ENCODE results near the gene GNA12. TPM values are rescaled to one million over a fixed set of nuclear protein-coding genes. Genes with fewer than 3 reads are reported as not detected.

GNA12 gene
- total and polyA plus RNA-seq, 4 donors, result 21.4 to 56.6 (median 42.3) TPM

DNA sequence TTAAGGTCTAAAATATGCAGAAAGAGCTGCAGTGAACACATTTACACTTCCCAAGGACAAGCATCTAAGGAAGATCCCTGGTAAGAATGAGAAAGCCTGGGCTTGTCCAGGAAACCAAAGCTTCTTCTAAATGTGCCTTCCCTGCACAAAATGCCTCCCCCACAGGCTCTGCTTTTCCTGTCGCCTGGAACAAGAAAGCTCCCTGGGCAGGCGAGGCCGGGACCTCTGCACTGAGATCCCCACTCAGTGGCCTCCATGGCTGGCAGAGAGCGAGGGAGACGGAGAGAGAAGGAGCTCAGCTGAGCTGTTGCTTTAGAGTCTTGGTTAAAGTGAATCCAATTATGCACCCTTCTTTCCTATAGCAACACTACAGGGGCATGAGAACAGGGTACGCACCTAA is 80.5 kb downstream of the GNA12 start:
- Histone ChIP-seq H3K36me3 (ENCODE audit: control insufficient read depth in 1 of 2, insufficient read depth in 2 of 2, low read length in 1 of 2) (no peaks in the 10 kb centered on the region), H3K27me3 (ENCODE audit: control insufficient read depth in 1 of 2, insufficient read depth in 2 of 2, low read length in 1 of 2) (no peaks in the 10 kb centered on the region), H3K9me3 (ENCODE audit: control insufficient read depth, low read length) (no peaks in the 10 kb centered on the region), H3K4me3 (ENCODE audit: low read length in 2 of 2) (no peak overlapping the region), H3K4me1 (ENCODE audit: control insufficient read depth in 1 of 2, insufficient read depth in 2 of 2, low read length in 2 of 2) (no peaks in the 10 kb centered on the region), H3K27ac (ENCODE audit: low read depth in 1 of 2, low read length in 2 of 2) (no peak overlapping the region)
- DNase-seq (no peak), ATAC-seq (ENCODE audit: low FRiP score) (no peak)
- WGBS, 2 donors, result 73 to 87% methylated on average over 6 of the region's 6 CpGs
- intact Hi-C loops (cut with DNase I), result loop anchor here in 1 of 2 donors (5.0 kb wide), 1 partner anchor 34 kb away; no protein-coding TSS in a partner anchor

DNA sequence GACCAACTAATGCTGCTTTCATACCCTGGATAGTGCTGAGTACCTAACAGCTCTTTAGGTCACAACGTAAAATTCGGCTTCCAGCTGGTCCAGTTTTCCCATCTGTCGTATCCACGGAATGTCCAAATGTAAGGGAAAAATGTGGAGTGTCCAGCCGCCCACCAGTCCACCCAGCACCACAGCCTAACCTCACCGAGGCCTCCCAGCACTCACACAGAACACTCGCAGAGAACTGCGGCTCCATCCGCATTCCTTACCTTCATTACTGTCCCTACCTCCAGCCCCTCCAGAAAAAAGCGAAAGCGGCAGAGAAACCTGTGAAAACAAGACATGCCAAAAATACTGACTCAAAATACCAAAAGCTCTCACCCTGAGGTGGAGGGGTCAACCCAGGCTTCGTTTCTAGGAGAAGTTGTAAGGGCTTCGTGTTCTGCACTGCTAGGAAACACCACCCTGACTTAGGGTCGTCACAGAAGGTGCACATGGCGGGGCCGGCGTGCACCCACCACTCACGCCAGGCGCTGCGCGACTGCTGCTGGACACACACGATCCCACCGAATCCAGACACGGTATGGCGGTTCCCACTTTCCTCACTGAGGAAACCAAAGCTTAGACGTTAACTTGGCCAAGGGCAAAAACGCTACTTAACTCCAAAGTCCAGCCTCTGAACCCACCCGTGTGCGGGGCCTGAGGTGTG is 82.2 kb downstream of the GNA12 start:
- intact Hi-C loops (cut with DNase I), result loop anchor here (2.0 to 5.0 kb wide), 2 partner anchors 35 to 83 kb away; partner anchors contain the start of gene GNA12 (in 1 of the 2)
- Histone ChIP-seq H3K4me3 (ENCODE audit: low read length in 2 of 2) (no peak overlapping the region), H3K36me3 (ENCODE audit: control insufficient read depth in 1 of 2, insufficient read depth in 2 of 2, low read length in 1 of 2) (no peaks in the 10 kb centered on the region), H3K9me3 (ENCODE audit: control insufficient read depth, low read length) (no peaks in the 10 kb centered on the region), H3K27me3 (ENCODE audit: control insufficient read depth in 1 of 2, insufficient read depth in 2 of 2, low read length in 1 of 2) (no peaks in the 10 kb centered on the region), H3K4me1 (ENCODE audit: control insufficient read depth in 1 of 2, insufficient read depth in 2 of 2, low read length in 2 of 2) (no peaks in the 10 kb centered on the region), H3K27ac (ENCODE audit: low read depth in 1 of 2, low read length in 2 of 2) (no peak overlapping the region)
- no peak for ATAC-seq (ENCODE audit: low FRiP score)
- DNase-seq, result no peak
- WGBS, 2 donors, result 94 to 97% methylated on average over 29 of the region's 29 CpGs

DNA sequence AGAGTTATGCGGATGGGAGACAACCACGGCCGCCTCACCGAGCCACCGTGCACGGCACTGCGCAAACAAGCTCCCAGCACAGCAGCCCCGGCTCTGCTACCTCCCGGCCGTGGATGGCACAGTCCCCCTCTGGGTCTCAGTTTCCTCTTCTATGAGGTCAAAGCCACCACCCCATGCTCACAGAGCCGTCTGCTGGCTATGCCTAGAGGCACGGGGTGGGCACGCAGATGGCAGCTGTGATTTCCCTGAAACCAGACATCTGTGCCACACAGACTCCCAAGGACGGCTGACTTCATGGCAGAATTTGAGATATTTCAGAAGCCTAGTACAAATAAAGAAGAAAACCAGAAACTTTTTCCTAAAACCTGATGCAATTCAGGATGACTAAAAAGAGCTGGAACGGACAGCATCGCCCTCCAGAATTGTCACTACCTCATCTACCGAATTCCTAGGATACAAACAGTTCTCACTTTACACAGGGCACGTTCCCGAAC is 82.9 kb downstream of the GNA12 start:
- peak overlapping the region in 1 of 2 donors; percentile 15 for H3K27ac ChIP-seq (ENCODE audit: low read depth in 1 of 2, low read length in 2 of 2)
- intact Hi-C loops (cut with DNase I), result loop anchor here (2.0 to 5.0 kb wide), 2 partner anchors 36 to 84 kb away; partner anchors contain the start of gene GNA12 (in 1 of the 2)
- 67 to 68% methylated on average over 19 of the region's 19 CpGs for WGBS, 2 donors
- H3K36me3 ChIP-seq (ENCODE audit: control insufficient read depth in 1 of 2, insufficient read depth in 2 of 2, low read length in 1 of 2), result no peaks in the 10 kb centered on the region
- H3K4me3 ChIP-seq (ENCODE audit: low read length in 2 of 2), result no peak overlapping the region
- no peaks in the 10 kb centered on the region for H3K27me3 ChIP-seq (ENCODE audit: control insufficient read depth in 1 of 2, insufficient read depth in 2 of 2, low read length in 1 of 2)
- DNase-seq (peak in 1 of 2 donors; percentile 76), ATAC-seq (ENCODE audit: low FRiP score) (no peak)
- no peaks in the 10 kb centered on the region for H3K4me1 ChIP-seq (ENCODE audit: control insufficient read depth in 1 of 2, insufficient read depth in 2 of 2, low read length in 2 of 2)
- no peaks in the 10 kb centered on the region for H3K9me3 ChIP-seq (ENCODE audit: control insufficient read depth, low read length)

DNA sequence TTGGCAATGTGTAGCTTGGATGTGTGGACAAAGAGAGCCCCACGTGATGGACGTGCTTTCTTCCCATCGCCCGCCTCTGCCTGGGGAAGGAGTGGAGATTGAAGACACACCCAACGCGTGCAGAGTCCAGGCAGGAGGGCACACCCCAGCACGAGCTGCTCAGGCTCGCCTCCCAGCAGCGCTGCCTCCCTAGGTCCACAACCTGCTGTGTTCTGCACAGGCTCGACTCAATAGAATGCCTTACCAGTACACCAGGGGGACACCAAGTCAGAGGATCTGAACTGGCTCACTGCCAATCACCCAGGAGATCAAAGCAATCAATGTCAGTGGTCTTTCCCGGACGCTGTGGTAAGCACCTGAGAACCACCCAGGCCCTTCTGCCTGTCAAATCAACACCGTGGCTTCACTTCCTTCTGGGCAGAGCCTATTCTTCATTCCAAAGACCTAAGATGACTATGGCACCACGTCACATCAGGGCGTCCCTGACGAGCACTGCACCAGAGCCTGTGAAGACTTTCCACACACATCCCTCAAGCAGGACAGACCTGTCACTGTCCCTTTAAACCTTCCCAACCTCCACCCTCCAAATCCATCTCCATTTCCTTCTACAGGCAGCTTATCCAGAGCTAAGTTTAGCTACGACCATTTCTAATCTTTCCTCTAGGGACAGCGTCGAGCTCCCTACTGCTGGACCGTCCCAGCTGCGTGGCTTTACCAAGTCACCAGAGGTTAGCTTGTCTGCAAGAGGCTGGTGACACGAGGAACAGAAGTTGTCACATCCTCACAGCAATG is 83.8 kb downstream of the GNA12 start:
- ATAC-seq (ENCODE audit: low FRiP score), result peak; percentile 66
- Histone ChIP-seq H3K27me3 (ENCODE audit: control insufficient read depth in 1 of 2, insufficient read depth in 2 of 2, low read length in 1 of 2) (no peaks in the 10 kb centered on the region), H3K9me3 (ENCODE audit: control insufficient read depth, low read length) (no peaks in the 10 kb centered on the region), H3K27ac (ENCODE audit: low read depth in 1 of 2, low read length in 2 of 2) (peak overlapping the region in 1 of 2 donors; percentile 43), H3K4me3 (ENCODE audit: low read length in 2 of 2) (no peak overlapping the region), H3K36me3 (ENCODE audit: control insufficient read depth in 1 of 2, insufficient read depth in 2 of 2, low read length in 1 of 2) (no peaks in the 10 kb centered on the region), H3K4me1 (ENCODE audit: control insufficient read depth in 1 of 2, insufficient read depth in 2 of 2, low read length in 2 of 2) (no peaks in the 10 kb centered on the region)
- intact Hi-C loops (cut with DNase I), result loop anchor here (2.0 to 5.0 kb wide), 2 partner anchors 37 to 85 kb away; partner anchors contain the start of gene GNA12 (in 1 of the 2)
- DNase-seq, result peak; percentile 74 to 77
- 22 to 23% methylated on average over 22 of the region's 22 CpGs for WGBS, 2 donors

DNA sequence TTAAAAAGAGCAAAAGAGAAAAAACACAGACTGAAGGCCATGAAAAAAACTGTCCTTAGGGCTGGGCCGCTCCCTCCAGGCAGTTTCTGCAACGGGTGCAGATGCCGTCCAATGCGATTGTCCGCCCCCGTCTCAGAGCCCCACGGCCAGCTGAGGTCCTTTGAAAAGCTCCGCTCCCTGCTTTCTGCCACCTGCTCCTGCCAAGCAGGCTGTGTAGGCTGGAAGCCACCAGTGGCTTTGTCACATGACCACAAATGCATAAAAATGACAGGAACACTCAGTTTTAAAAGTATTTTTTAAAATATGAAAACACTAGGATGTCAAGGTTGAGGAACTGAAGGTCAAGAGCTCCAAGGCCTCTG is 84.4 kb downstream of the GNA12 start:
- intact Hi-C loops (cut with DNase I), result loop anchor here (2.0 to 5.0 kb wide), 2 partner anchors 38 to 85 kb away; partner anchors contain the start of gene GNA12 (in 1 of the 2)
- no peaks in the 10 kb centered on the region for H3K4me1 ChIP-seq (ENCODE audit: control insufficient read depth in 1 of 2, insufficient read depth in 2 of 2, low read length in 2 of 2)
- no peaks in the 10 kb centered on the region for H3K9me3 ChIP-seq (ENCODE audit: control insufficient read depth, low read length)
- no peak overlapping the region for H3K4me3 ChIP-seq (ENCODE audit: low read length in 2 of 2)
- ATAC-seq (ENCODE audit: low FRiP score) (no peak), DNase-seq (peak in 1 of 2 donors; percentile 65)
- WGBS, 2 donors, result 4 to 16% methylated on average over 8 of the region's 8 CpGs
- H3K36me3 ChIP-seq (ENCODE audit: control insufficient read depth in 1 of 2, insufficient read depth in 2 of 2, low read length in 1 of 2), result no peaks in the 10 kb centered on the region
- H3K27ac ChIP-seq (ENCODE audit: low read depth in 1 of 2, low read length in 2 of 2), result no peak overlapping the region
- H3K27me3 ChIP-seq (ENCODE audit: control insufficient read depth in 1 of 2, insufficient read depth in 2 of 2, low read length in 1 of 2), result no peaks in the 10 kb centered on the region

DNA sequence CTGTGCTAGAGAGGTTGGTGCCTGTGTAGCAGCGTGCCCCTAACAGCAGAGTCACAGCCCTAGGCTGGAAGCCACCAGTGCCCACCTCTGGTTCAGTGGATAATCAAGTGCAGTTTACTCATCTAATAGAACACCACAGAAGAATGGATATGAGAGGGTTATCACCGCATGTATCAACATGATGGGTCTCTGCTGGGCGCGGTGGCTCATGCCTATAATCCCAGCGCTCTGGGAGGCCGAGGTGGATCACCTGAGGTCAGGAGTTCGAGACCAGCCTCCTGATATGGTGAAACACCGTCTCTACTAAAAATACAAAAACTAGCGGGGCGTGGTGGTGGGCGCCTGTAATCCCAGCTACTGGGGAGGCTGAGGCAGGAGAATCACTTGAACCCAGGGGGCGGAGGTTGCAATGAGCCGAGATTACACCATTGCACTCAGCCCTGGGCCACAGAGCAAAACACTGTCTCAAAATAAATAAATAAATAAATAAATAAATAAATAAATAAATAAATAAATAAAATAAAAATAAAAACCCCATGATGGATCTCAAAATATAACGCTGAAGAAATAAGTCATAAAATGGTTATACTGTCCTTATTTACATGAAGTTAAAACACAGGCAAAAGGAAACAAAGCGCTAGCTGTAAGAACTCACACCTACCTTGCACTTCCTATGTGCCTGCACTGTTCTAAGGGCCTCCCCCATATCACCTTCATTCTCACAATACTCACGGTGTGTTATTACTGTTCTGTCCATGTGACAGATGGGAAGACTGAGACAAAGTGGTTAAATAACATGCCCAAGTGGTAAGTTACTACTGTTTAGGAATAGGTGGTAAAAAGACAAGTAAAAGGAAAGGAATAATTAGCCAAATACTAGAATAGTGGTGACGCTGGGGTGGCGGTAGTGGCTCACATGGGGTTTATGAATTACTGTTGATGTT is 85.2 kb downstream of the GNA12 start:
- Histone ChIP-seq H3K27me3 (ENCODE audit: control insufficient read depth in 1 of 2, insufficient read depth in 2 of 2, low read length in 1 of 2) (no peaks in the 10 kb centered on the region), H3K4me1 (ENCODE audit: control insufficient read depth in 1 of 2, insufficient read depth in 2 of 2, low read length in 2 of 2) (no peaks in the 10 kb centered on the region), H3K36me3 (ENCODE audit: control insufficient read depth in 1 of 2, insufficient read depth in 2 of 2, low read length in 1 of 2) (no peaks in the 10 kb centered on the region), H3K9me3 (ENCODE audit: control insufficient read depth, low read length) (no peaks in the 10 kb centered on the region), H3K27ac (ENCODE audit: low read depth in 1 of 2, low read length in 2 of 2) (peak overlapping the region in 1 of 2 donors; percentile 41), H3K4me3 (ENCODE audit: low read length in 2 of 2) (no peak overlapping the region)
- DNase-seq, result peak in 1 of 2 donors; percentile 44
- ATAC-seq (ENCODE audit: low FRiP score), result no peak
- intact Hi-C loops (cut with DNase I), result no loop called here
- WGBS, 2 donors, result 94 to 96% methylated on average over 18 of the region's 18 CpGs

DNA sequence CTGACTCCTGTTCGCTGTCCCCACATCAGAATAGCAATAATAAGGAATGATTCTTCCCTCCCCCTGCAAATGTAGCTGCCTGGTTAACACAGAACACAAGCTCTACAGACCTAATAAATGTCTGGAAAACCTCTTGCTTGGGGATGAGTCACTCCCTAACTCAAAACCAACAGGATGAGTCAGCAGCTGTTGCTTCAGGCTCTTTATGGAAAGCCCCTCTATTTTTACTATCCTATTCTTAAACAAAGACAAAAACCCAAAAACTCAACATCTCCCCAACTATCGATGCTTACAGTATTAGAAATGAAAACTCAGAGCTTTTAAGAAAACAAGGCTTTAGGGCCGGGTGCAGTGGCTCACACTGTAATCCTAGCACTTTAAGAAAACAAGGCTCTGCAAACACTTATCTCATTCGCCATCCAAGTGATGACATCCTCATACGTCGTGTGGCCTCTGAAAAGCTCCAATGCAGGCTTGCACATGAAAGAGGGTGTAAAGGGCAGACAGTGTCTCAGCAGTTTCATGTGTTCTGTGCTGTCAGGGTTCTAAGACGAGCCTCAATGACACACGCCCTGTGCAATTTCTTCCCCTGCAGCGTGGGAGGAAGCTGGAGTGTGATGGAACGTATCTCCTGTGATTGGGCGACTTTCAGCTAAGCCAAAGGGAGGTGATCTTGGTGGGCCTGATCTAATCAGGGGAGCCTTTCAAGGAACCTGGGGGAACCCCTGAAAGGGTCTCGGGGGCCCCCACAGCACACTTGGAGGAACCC is 86.0 kb downstream of the GNA12 start:
- Histone ChIP-seq H3K36me3 (ENCODE audit: control insufficient read depth in 1 of 2, insufficient read depth in 2 of 2, low read length in 1 of 2) (no peaks in the 10 kb centered on the region), H3K27ac (ENCODE audit: low read depth in 1 of 2, low read length in 2 of 2) (peak overlapping the region; percentile 41 to 44), H3K4me1 (ENCODE audit: control insufficient read depth in 1 of 2, insufficient read depth in 2 of 2, low read length in 2 of 2) (no peaks in the 10 kb centered on the region), H3K27me3 (ENCODE audit: control insufficient read depth in 1 of 2, insufficient read depth in 2 of 2, low read length in 1 of 2) (no peaks in the 10 kb centered on the region), H3K4me3 (ENCODE audit: low read length in 2 of 2) (no peak overlapping the region), H3K9me3 (ENCODE audit: control insufficient read depth, low read length) (no peaks in the 10 kb centered on the region)
- intact Hi-C loops (cut with DNase I), result no loop called here
- ATAC-seq (ENCODE audit: low FRiP score) (peak; percentile 85), DNase-seq (peak; percentile 66 to 77)
- 32 to 38% methylated on average over 12 of the region's 12 CpGs for WGBS, 2 donors
